ENCODE data around the gene RPL3. TPM values are rescaled to one million over a fixed set of nuclear protein-coding genes. Genes with fewer than 3 reads are reported as not detected.

Gene RPL3
- total RNA-seq, 4 donors from 2014 or later: 909 to 2,069 (median 1,420) TPM

- intact Hi-C loops (cut with DNase I; ENCODE audit: low total_unique reads): no loop called here
- in situ Hi-C loops (cut with MboI; ENCODE audit: low pct_ligation_motif_present in 1 of 4, low pct_unique_long_range_greater_than_20kb in 1 of 4, low sequenced_read_pairs in 3 of 4): loop anchor here in 3 of 4 donors (10.0 to 25.0 kb wide), 2 partner anchors 129 to 291 kb away; partner anchors contain the start of genes APOBEC3C (in 2 of the 3) and APOBEC3D (in 2 of the 3)
These were observed 16.1 kb downstream of the RPL3 start for GRCh38 chr22:39303358-39303757.

GRCh38 chr22:39302431-39302960, 16.9 kb downstream of the RPL3 start:
- Histone ChIP-seq H3K4me3 (no peak overlapping the region), H3K9me3 (no peaks in the 10 kb centered on the region), H3K27me3 (peaks cover 5% of the 10 kb centered on the region), H3K36me3 (no peaks in the 10 kb centered on the region), H3K27ac (no peak overlapping the region), H3K4me1 (peaks cover 6 to 18% (median 13%) of the 10 kb centered on the region in 4 donors)
- no peak for DNase-seq
- 84 to 100% methylated on average over 1 to 2 of the region's 2 CpGs for WGBS, 2 donors (ENCODE audit: low coverage in 1 of 2)
- in situ Hi-C loops (cut with MboI; ENCODE audit: low pct_ligation_motif_present in 1 of 4, low pct_unique_long_range_greater_than_20kb in 1 of 4, low sequenced_read_pairs in 3 of 4): loop anchor here in 3 of 4 donors (10.0 to 25.0 kb wide), 2 partner anchors 128 to 290 kb away; partner anchors contain the start of genes APOBEC3C (in 2 of the 3) and APOBEC3D (in 2 of the 3)
- intact Hi-C loops (cut with DNase I; ENCODE audit: low total_unique reads): no loop called here
- TF ChIP-seq POLR2AphosphoS5 (IDR thresholded peaks at IDR 0.05): no peak
- TF ChIP-seq EP300 (IDR thresholded peaks at IDR 0.05; ENCODE audit: low read depth): no peak
- no peak for TF ChIP-seq POLR2A (IDR thresholded peaks at IDR 0.05)
- no peak for TF ChIP-seq CTCF (IDR thresholded peaks at IDR 0.05)

More at GRCh38 chr22:39303358-39303757, 16.1 kb downstream of the RPL3 start:
- no peak for DNase-seq
- Histone ChIP-seq H3K27me3 (peaks cover 5% of the 10 kb centered on the region), H3K36me3 (no peaks in the 10 kb centered on the region), H3K27ac (no peak overlapping the region), H3K9me3 (no peaks in the 10 kb centered on the region), H3K4me3 (no peak overlapping the region), H3K4me1 (peaks cover 1 to 10% (median 8%) of the 10 kb centered on the region in 4 donors)
- TF ChIP-seq EP300 (IDR thresholded peaks at IDR 0.05; ENCODE audit: low read depth) (no peak), POLR2A (IDR thresholded peaks at IDR 0.05) (no peak), POLR2AphosphoS5 (IDR thresholded peaks at IDR 0.05) (no peak), CTCF (IDR thresholded peaks at IDR 0.05) (no peak)
- 82% methylated on average over 11 of the region's 11 CpGs; no CpG with 5 or more reads in 1 of the 2 donors for WGBS, 2 donors (ENCODE audit: low coverage in 1 of 2)

- H3K36me3 ChIP-seq: no peaks in the 10 kb centered on the region
- no peak for DNase-seq
- intact Hi-C loops (cut with DNase I; ENCODE audit: low total_unique reads): no loop called here
- H3K27me3 ChIP-seq: peaks cover 5% of the 10 kb centered on the region
- TF ChIP-seq EP300 (IDR thresholded peaks at IDR 0.05; ENCODE audit: low read depth) (no peak), POLR2A (IDR thresholded peaks at IDR 0.05) (no peak), CTCF (IDR thresholded peaks at IDR 0.05) (no peak), POLR2AphosphoS5 (IDR thresholded peaks at IDR 0.05) (no peak)
- no peak overlapping the region for H3K4me3 ChIP-seq
- H3K27ac ChIP-seq: no peak overlapping the region
- 43 to 66% methylated on average over 3 to 7 of the region's 7 CpGs for WGBS, 2 donors (ENCODE audit: low coverage in 1 of 2)
- H3K4me1 ChIP-seq: peaks cover 6 to 24% (median 18%) of the 10 kb centered on the region in 4 donors
- in situ Hi-C loops (cut with MboI; ENCODE audit: low pct_ligation_motif_present in 1 of 4, low pct_unique_long_range_greater_than_20kb in 1 of 4, low sequenced_read_pairs in 3 of 4): loop anchor here in 3 of 4 donors (10.0 to 25.0 kb wide), 2 partner anchors 127 to 290 kb away; partner anchors contain the start of genes APOBEC3C (in 2 of the 3) and APOBEC3D (in 2 of the 3)
- H3K9me3 ChIP-seq: no peaks in the 10 kb centered on the region
These were observed 17.5 kb downstream of the RPL3 start for GRCh38 chr22:39301926-39302325.

- Histone ChIP-seq H3K27ac (peak overlapping the region in 1 of 4 donors; percentile 47), H3K4me1 (peaks cover 6 to 27% (median 22%) of the 10 kb centered on the region in 4 donors), H3K9me3 (no peaks in the 10 kb centered on the region), H3K36me3 (no peaks in the 10 kb centered on the region), H3K27me3 (peaks cover 5% of the 10 kb centered on the region), H3K4me3 (no peak overlapping the region)
- in situ Hi-C loops (cut with MboI; ENCODE audit: low pct_ligation_motif_present in 1 of 4, low pct_unique_long_range_greater_than_20kb in 1 of 4, low sequenced_read_pairs in 3 of 4) (loop anchor here in 3 of 4 donors (10.0 to 25.0 kb wide), 2 partner anchors 126 to 289 kb away; partner anchors contain the start of genes APOBEC3C (in 2 of the 3) and APOBEC3D (in 2 of the 3)), intact Hi-C loops (cut with DNase I; ENCODE audit: low total_unique reads) (no loop called here)
- no peak for DNase-seq
- TF ChIP-seq POLR2A (IDR thresholded peaks at IDR 0.05) (no peak), CTCF (IDR thresholded peaks at IDR 0.05) (no peak), POLR2AphosphoS5 (IDR thresholded peaks at IDR 0.05) (no peak), EP300 (IDR thresholded peaks at IDR 0.05; ENCODE audit: low read depth) (no peak)
- 58 to 92% methylated on average over 2 to 9 of the region's 9 CpGs for WGBS, 2 donors (ENCODE audit: low coverage in 1 of 2)
These were observed 18.3 kb downstream of the RPL3 start for GRCh38 chr22:39301108-39301507.

All from transverse colon (tissue), 4 donors.